ENCODE measurements around the gene PTMA. TPM values are rescaled to one million over a fixed set of nuclear protein-coding genes. Genes with fewer than 3 reads are reported as not detected.
"Not testable (repeated sequence)": the region's sequence is repeated elsewhere in the genome, so short reads cannot be mapped to it uniquely, and the experiment has no call there.

The PTMA gene
- total RNA-seq, 2 donors from 2014 or later, result 1,703 to 2,175 TPM

- peak overlapping the region; percentile 4 to 92 for H3K27ac Mint-ChIP-seq
- ATAC-seq (peak; percentile 15 to 40), DNase-seq (ENCODE audit: low spot score in 2 of 2) (peak; percentile 25 to 66)
- peaks cover 2 to 7% of the 10 kb centered on the region in 2 donors for H3K36me3 Mint-ChIP-seq
- H3K9me3 Mint-ChIP-seq, result no peaks in the 10 kb centered on the region
Measured at GRCh38 chr2:231717281-231718171, 9.2 kb downstream of the PTMA start.

GRCh38 chr2:231718799-231719198 is 10.5 kb downstream of the PTMA start:
- DNase-seq (ENCODE audit: low spot score in 2 of 2) (no peak), ATAC-seq (no peak)
- Mint-ChIP-seq H3K27ac (no peak overlapping the region), H3K9me3 (no peaks in the 10 kb centered on the region), H3K36me3 (no peaks in the 10 kb centered on the region)

GRCh38 chr2:231720292-231720986 is 12.1 kb downstream of the PTMA start:
- no peaks in the 10 kb centered on the region for H3K36me3 Mint-ChIP-seq
- no peaks in the 10 kb centered on the region for H3K9me3 Mint-ChIP-seq
- no peak overlapping the region for H3K27ac Mint-ChIP-seq
- DNase-seq (ENCODE audit: low spot score in 2 of 2) (no peak), ATAC-seq (peak in 1 of 2 donors; percentile 3)

- Mint-ChIP-seq H3K9me3 (no peaks in the 10 kb centered on the region), H3K27ac (peak overlapping the region in 1 of 2 donors; percentile 55), H3K36me3 (no peaks in the 10 kb centered on the region)
- ATAC-seq (peak; percentile 21 to 22), DNase-seq (ENCODE audit: low spot score in 2 of 2) (no peak)
Measured at GRCh38 chr2:231720987-231721966, 13.0 kb downstream of the PTMA start.

GRCh38 chr2:231722721-231723307 is 14.5 kb downstream of the PTMA start:
- DNase-seq (ENCODE audit: low spot score in 2 of 2) (no peak), ATAC-seq (no peak)
- no peaks in the 10 kb centered on the region for H3K9me3 Mint-ChIP-seq
- H3K27ac Mint-ChIP-seq, result no peak overlapping the region
- H3K36me3 Mint-ChIP-seq, result no peaks in the 10 kb centered on the region

- Mint-ChIP-seq H3K27ac (no peak overlapping the region), H3K36me3 (no peaks in the 10 kb centered on the region), H3K9me3 (no peaks in the 10 kb centered on the region)
- ATAC-seq (no peak), DNase-seq (ENCODE audit: low spot score in 2 of 2) (no peak)
Measured at GRCh38 chr2:231725476-231725875, 17.2 kb downstream of the PTMA start.

GRCh38 chr2:231726276-231726675 is 18.0 kb downstream of the PTMA start:
- Mint-ChIP-seq H3K27ac (no peak overlapping the region), H3K9me3 (no peaks in the 10 kb centered on the region), H3K36me3 (no peaks in the 10 kb centered on the region)
- DNase-seq (ENCODE audit: low spot score in 2 of 2) (no peak), ATAC-seq (no peak)

GRCh38 chr2:231727621-231728020 is 19.3 kb downstream of the PTMA start:
- DNase-seq (ENCODE audit: low spot score in 2 of 2) (no peak), ATAC-seq (no peak)
- Mint-ChIP-seq H3K9me3 (no peaks in the 10 kb centered on the region), H3K36me3 (no peaks in the 10 kb centered on the region), H3K27ac (peak overlapping the region in 1 of 2 donors; percentile 76)

- Mint-ChIP-seq H3K9me3 (no peaks in the 10 kb centered on the region), H3K27ac (no peak overlapping the region)
- no peak for ATAC-seq
Measured at GRCh38 chr2:231732604-231733003, 24.3 kb downstream of the PTMA start.

GRCh38 chr2:231737761-231738160 is 29.4 kb downstream of the PTMA start:
- no peaks in the 10 kb centered on the region for H3K9me3 Mint-ChIP-seq
- no peak for ATAC-seq
- H3K36me3 Mint-ChIP-seq, result no peaks in the 10 kb centered on the region
- H3K27ac Mint-ChIP-seq, result no peak overlapping the region
- no peak for DNase-seq (ENCODE audit: low spot score in 2 of 2)

More at GRCh38 chr2:231732604-231733003, 24.3 kb downstream of the PTMA start:
- no peak for DNase-seq (ENCODE audit: low spot score in 2 of 2)
- no peaks in the 10 kb centered on the region for H3K36me3 Mint-ChIP-seq

- ATAC-seq, result no peak
Measured at GRCh38 chr2:231743376-231744116, 35.2 kb downstream of the PTMA start.

GRCh38 chr2:231745303-231746038 is 37.1 kb downstream of the PTMA start:
- Mint-ChIP-seq H3K27ac (no peak overlapping the region), H3K9me3 (no peaks in the 10 kb centered on the region)
- DNase-seq (ENCODE audit: low spot score in 2 of 2), result no peak

More at GRCh38 chr2:231743376-231744116, 35.2 kb downstream of the PTMA start:
- no peak for DNase-seq (ENCODE audit: low spot score in 2 of 2)
- Mint-ChIP-seq H3K9me3 (no peaks in the 10 kb centered on the region), H3K36me3 (no peaks in the 10 kb centered on the region), H3K27ac (no peak overlapping the region)

GRCh38 chr2:231748153-231748896 is 40.0 kb downstream of the PTMA start:
- H3K9me3 Mint-ChIP-seq; H3K27ac Mint-ChIP-seq; DNase-seq (ENCODE audit: low spot score in 2 of 2); H3K36me3 Mint-ChIP-seq; ATAC-seq: not testable (repeated sequence)

More at GRCh38 chr2:231745303-231746038, 37.1 kb downstream of the PTMA start:
- H3K36me3 Mint-ChIP-seq, result no peaks in the 10 kb centered on the region
- ATAC-seq, result no peak

GRCh38 chr2:231749016-231749415 is 40.7 kb downstream of the PTMA start:
- DNase-seq (ENCODE audit: low spot score in 2 of 2); ATAC-seq; H3K27ac Mint-ChIP-seq; H3K36me3 Mint-ChIP-seq; H3K9me3 Mint-ChIP-seq: not testable (repeated sequence)

Data from activated naive CD4-positive, alpha-beta T cell treated with anti-CD3 and anti-CD28 coated beads, Interleukin-2, amount 50 U/mL, for 72 hours (primary cell).